Sigmoid colon (tissue), 4 donors: ENCODE measurements around the gene NAP1L4.

Source experiments
- CTCF ChIP-seq, 4 experiments: fragments of 450-650 bp in 3 of 4; fragments of 200-600 bp in 1 of 4; IDR thresholded peaks; one replicate each; pipeline ENCODE4 v1.5.1; 2016 to 2019; ENCODE audit warnings: antibody characterized with exemption in 4 of 4, mild to moderate bottlenecking in 3 of 4, moderate library complexity in 2 of 4
- EP300 ChIP-seq, 4 donors: sonication (generic); formaldehyde crosslinking; IDR thresholded peaks; one replicate each; pipeline ENCODE4 v1.6.1; 2017; ENCODE audit warnings: antibody characterized with exemption in 4 of 4
- POLR2A ChIP-seq, 2 donors: fragments of 450-650 bp; IDR thresholded peaks; one replicate each; pipeline ENCODE4 v1.6.1; 2016; ENCODE audit warnings: antibody characterized with exemption in 2 of 2, mild to moderate bottlenecking in 2 of 2, moderate library complexity in 2 of 2
- POLR2AphosphoS5 ChIP-seq, 4 donors: sonication (generic); formaldehyde crosslinking; IDR thresholded peaks; one replicate each; pipeline ENCODE4 v1.6.1; 2017; ENCODE audit warnings: antibody characterized with exemption in 4 of 4

- TF ChIP-seq CTCF (IDR thresholded peaks at IDR 0.05) (no peak), POLR2A (IDR thresholded peaks at IDR 0.05) (no peak), EP300 (IDR thresholded peaks at IDR 0.05) (no peak), POLR2AphosphoS5 (IDR thresholded peaks at IDR 0.05) (no peak)
Measured at GRCh38 chr11:2924381-2924780, 67.7 kb downstream of the NAP1L4 start.
